Activated effector memory CD4-positive, alpha-beta T cell treated with Interleukin-2 at 50 U/mL for 16 hours (primary cell): ENCODE results near the gene HSPA1L.

Source experiments
- DNase-seq: peaks from one replicate; pipeline ENCODE4 v3.0.0-alpha.2; 2020

HSPA1L gene

DNA sequence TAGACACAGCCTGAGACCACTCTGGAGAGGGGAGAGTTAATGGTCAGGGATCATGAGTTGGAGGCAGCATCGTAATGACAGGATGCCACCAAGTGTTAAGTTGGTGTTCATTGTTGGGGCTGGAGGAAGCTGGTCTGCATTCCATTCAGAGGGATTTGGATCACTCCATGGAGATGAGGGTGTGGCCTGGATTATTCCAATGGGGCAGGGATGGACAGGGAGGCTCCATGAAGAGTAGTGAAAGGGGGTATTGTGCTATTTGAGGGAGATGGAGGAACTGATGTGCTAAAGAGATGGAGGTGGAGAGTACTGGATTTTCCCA lies 51.5 kb downstream of the HSPA1L start:
- no peak for DNase-seq

GRCh38 chr6:31762878-31763618 lies 52.0 kb downstream of the HSPA1L start:
- no peak for DNase-seq

DNA sequence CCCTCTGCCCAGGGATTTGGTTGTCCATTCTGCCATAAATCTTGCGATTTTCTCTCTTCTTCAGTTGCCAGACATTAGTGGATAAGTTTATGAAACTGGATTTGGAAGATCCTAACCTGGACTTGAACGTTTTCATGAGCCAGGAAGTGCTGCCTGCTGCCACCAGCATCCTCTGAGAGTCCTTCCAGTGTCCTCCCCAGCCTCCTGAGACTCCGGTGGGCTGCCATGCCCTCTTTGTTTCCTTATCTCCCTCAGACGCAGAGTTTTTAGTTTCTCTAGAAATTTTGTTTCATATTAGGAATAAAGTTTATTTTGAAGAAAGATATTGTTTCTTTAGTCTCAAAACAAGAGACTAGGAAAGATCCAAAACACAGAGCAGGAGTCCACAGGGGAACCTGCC lies 52.7 kb downstream of the HSPA1L start, which contains the start of gene SAPCD1:
TSS of gene SAPCD1 (plus strand) at position 301 of the 400 bp plus-strand sequence. CDS start 399 bp downstream, outside the sequence.
- no peak for DNase-seq

GRCh38 chr6:31761343-31761742 lies 53.7 kb downstream of the HSPA1L start:
- no peak for DNase-seq

GRCh38 chr6:31760790-31761189 lies 54.3 kb downstream of the HSPA1L start:
- DNase-seq, result no peak
